GM12891 (cell line): ENCODE results near the gene ABHD16A.

ENCODE experiments used
- POLR2A ChIP-seq: IDR thresholded peaks from 2 replicates; pipeline ENCODE4 v1.6.1; 2011; ENCODE audit warnings: low read depth, low read length, control low read depth
- POLR2AphosphoS5 ChIP-seq: IDR thresholded peaks from 2 replicates; pipeline ENCODE4 v1.6.1; 2011; ENCODE audit warnings: low read depth, low read length, control low read depth
- POU2F2 ChIP-seq: IDR thresholded peaks from 2 replicates; pipeline ENCODE4 v1.6.1; 2011; ENCODE audit warnings: low read depth, mild to moderate bottlenecking, control low read depth, low read length, moderate library complexity
- TAF1 ChIP-seq: IDR thresholded peaks from 2 replicates; pipeline ENCODE4 v1.6.1; 2011; ENCODE audit warnings: low read depth, low read length, control low read depth

DNA sequence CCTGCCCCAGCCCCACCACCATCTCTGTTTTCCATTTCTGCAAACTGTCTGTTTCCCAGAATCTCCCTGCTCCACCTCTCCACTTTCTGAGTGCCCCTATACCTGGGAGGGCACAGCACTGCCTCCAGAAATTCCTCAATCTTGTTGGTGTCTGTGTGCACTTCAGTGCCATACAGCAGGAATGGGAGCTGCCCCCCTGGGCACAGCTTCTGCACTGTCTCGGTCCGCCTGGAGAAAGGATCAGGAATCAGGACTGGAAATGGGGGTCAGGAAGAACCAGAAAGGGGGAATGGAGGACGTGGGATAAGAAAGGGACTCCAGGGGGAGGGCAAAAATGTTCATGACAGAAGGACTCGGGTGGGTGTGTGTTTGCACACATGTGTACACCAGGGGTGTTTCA is 30.6 kb upstream of the ABHD16A start:
- TF ChIP-seq POLR2A (no peak), POLR2AphosphoS5 (no peak), TAF1 (no peak), POU2F2 (no peak)
